ENCODE data around the gene CBLB. TPM values are rescaled to one million over a fixed set of nuclear protein-coding genes. Genes with fewer than 3 reads are reported as not detected.

The CBLB gene
- total RNA-seq, 2 donors from 2014 or later: 20.2 to 34.5 TPM

DNA sequence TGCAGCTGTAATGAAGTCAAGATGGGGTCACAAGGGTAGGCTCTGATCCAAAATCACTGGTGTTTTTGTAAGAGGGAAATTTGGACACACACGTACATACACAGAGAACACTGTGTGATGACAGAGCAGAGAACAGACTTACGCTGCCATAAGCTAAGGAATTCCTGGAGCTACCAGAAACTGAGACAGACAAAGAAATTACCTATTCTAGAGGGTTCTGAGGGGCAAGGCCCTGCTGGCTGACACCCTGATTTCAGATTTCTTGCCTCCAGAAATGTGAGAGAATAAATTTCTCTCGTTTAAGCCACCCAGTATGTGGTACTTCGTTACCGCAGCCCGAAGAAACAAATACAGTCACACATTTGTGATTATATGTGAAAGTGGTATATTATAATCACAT is 24.8 kb downstream of the CBLB start:
- no peak overlapping the region for H3K4me3 ChIP-seq
- TF ChIP-seq, protein P1, sequence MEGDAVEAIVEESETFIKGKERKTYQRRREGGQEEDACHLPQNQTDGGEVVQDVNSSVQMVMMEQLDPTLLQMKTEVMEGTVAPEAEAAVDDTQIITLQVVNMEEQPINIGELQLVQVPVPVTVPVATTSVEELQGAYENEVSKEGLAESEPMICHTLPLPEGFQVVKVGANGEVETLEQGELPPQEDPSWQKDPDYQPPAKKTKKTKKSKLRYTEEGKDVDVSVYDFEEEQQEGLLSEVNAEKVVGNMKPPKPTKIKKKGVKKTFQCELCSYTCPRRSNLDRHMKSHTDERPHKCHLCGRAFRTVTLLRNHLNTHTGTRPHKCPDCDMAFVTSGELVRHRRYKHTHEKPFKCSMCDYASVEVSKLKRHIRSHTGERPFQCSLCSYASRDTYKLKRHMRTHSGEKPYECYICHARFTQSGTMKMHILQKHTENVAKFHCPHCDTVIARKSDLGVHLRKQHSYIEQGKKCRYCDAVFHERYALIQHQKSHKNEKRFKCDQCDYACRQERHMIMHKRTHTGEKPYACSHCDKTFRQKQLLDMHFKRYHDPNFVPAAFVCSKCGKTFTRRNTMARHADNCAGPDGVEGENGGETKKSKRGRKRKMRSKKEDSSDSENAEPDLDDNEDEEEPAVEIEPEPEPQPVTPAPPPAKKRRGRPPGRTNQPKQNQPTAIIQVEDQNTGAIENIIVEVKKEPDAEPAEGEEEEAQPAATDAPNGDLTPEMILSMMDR (IDR thresholded peaks at IDR 0.05): no peak
- no peaks in the 10 kb centered on the region for H3K27me3 ChIP-seq
- DNase-seq: no peak
- no peak overlapping the region for H3K9ac ChIP-seq (ENCODE audit: low read depth in 2 of 2, low read length in 2 of 2)
- H3K9me3 ChIP-seq: no peaks in the 10 kb centered on the region
- H3K36me3 ChIP-seq: no peaks in the 10 kb centered on the region
- H3K27ac ChIP-seq: no peak overlapping the region
- H3K4me1 ChIP-seq: peaks cover 3% of the 10 kb centered on the region
- intact Hi-C loops (cut with DNase I): no loop called here

DNA sequence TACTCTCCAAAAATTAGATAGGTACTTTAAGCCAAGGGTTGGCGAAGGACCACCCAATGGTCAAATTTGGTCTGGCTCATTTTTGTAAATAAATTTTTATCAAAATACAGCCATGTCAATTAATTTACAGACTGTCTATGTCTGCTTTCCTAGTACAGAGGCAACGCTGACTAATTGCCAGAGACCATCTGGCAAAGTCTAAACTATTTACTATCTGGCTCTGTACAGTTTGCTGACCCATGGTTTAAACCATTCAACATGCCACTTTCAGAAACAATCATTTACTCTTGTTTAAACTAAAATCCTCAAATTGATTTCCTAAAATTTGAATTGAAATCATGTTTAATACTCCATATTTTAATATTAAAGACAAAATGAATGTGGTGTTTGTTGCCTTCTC is 25.9 kb downstream of the CBLB start:
- H3K36me3 ChIP-seq: no peaks in the 10 kb centered on the region
- H3K4me1 ChIP-seq: peaks cover 3% of the 10 kb centered on the region
- H3K4me3 ChIP-seq: no peak overlapping the region
- TF ChIP-seq, protein P1 (IDR thresholded peaks at IDR 0.05): no peak
- no peaks in the 10 kb centered on the region for H3K27me3 ChIP-seq
- DNase-seq: no peak
- H3K9ac ChIP-seq (ENCODE audit: low read depth in 2 of 2, low read length in 2 of 2): no peak overlapping the region
- no peaks in the 10 kb centered on the region for H3K9me3 ChIP-seq
- H3K27ac ChIP-seq: no peak overlapping the region
- intact Hi-C loops (cut with DNase I): no loop called here

DNA sequence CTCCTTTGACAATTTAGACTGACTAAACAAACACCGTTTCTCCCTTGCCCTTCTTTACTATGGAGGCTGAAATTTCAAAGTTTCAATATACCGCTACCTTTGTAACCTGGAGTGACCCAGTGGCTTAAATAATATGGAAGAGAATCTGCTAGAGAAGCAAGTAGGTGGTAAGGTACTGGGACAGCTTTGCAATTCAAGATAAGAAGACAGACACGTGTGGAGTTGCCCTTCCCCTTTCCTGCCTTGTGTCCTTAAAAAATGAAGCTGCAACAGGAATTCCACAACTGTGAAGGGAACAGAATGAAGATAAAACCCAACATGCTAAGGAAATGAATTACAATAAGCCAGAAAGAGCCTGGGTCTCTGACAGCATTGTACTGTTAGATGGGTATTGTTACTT is 26.4 kb downstream of the CBLB start:
- intact Hi-C loops (cut with DNase I): no loop called here
- H3K36me3 ChIP-seq: no peaks in the 10 kb centered on the region
- DNase-seq: no peak
- no peaks in the 10 kb centered on the region for H3K9me3 ChIP-seq
- H3K4me1 ChIP-seq: peaks cover 3% of the 10 kb centered on the region
- H3K27ac ChIP-seq: no peak overlapping the region
- TF ChIP-seq, protein P1 (IDR thresholded peaks at IDR 0.05): no peak
- no peaks in the 10 kb centered on the region for H3K27me3 ChIP-seq
- no peak overlapping the region for H3K4me3 ChIP-seq
- no peak overlapping the region for H3K9ac ChIP-seq (ENCODE audit: low read depth in 2 of 2, low read length in 2 of 2)

DNA sequence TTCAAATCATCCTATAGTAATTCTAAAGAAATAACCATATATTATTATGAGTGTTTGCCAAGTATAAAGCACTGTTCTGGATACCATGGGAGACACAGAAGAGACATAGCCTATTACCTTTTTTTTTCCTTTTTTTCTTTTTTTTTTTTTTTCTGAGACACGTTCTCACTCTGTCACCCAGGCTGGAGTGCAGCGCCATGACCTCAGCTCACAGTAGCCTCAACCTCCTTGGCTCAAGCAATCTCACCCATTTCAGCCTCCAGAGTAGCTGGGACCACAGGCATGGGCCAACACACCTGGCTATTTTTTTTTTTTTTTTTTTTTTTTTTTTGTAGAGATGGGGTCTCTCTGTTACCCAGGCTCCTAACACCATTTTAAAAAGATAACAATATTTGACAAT is 30.9 kb downstream of the CBLB start:
- intact Hi-C loops (cut with DNase I): no loop called here
- no peak overlapping the region for H3K27ac ChIP-seq

DNA sequence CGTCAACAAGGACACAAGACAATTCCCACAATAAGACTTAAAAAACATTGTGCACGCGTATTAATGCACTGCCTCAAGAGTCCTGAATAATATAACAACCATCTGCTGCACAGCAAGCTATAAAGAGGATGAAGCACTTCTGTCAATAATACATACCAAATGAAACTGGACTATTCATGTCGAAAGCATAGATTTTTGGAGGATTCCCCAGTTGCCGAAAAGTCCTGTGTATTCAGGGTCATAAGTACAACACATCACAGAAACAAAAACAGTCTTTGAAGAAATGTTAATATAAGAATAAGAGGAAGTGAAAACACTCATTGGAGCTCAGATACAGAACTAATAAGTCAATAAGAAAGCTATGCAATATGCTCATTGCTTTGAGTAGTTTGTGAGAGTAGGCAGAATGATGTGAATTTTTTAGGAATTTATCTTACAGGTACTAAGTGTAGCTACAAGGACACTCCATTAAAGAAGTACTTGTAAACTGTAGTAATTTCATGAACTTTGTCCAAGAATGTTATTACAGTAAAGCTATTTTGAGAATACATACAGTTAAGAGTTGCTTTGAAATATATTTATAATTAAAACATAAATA is 31.6 kb downstream of the CBLB start:
- DNase-seq: no peak
- Histone ChIP-seq H3K4me3 (no peak overlapping the region), H3K27me3 (no peaks in the 10 kb centered on the region), H3K27ac (no peak overlapping the region), H3K9ac (ENCODE audit: low read depth in 2 of 2, low read length in 2 of 2) (no peak overlapping the region), H3K9me3 (no peaks in the 10 kb centered on the region), H3K36me3 (no peaks in the 10 kb centered on the region), H3K4me1 (no peaks in the 10 kb centered on the region)
- intact Hi-C loops (cut with DNase I): no loop called here
- TF ChIP-seq, protein P1 (IDR thresholded peaks at IDR 0.05): no peak

More for the DNA sequence above, 30.9 kb downstream of the CBLB start:
- Histone ChIP-seq H3K4me3 (no peak overlapping the region), H3K4me1 (no peaks in the 10 kb centered on the region), H3K9ac (ENCODE audit: low read depth in 2 of 2, low read length in 2 of 2) (no peak overlapping the region), H3K27me3 (no peaks in the 10 kb centered on the region), H3K9me3 (no peaks in the 10 kb centered on the region), H3K36me3 (no peaks in the 10 kb centered on the region)
- no peak for DNase-seq
- TF ChIP-seq, protein P1 (IDR thresholded peaks at IDR 0.05): no peak

Data from colonic mucosa (tissue), 4 donors.